NCI-H1105 treated with DMSO at 0.1 percent for 48 hours (cell line): Measurements from ENCODE around the gene SIGLEC5.

ENCODE experiments used
- DNase-seq: peaks from one replicate; lab custom pipeline; 2025; lab: John Stamatoyannopoulos, UW

Gene SIGLEC5

DNA sequence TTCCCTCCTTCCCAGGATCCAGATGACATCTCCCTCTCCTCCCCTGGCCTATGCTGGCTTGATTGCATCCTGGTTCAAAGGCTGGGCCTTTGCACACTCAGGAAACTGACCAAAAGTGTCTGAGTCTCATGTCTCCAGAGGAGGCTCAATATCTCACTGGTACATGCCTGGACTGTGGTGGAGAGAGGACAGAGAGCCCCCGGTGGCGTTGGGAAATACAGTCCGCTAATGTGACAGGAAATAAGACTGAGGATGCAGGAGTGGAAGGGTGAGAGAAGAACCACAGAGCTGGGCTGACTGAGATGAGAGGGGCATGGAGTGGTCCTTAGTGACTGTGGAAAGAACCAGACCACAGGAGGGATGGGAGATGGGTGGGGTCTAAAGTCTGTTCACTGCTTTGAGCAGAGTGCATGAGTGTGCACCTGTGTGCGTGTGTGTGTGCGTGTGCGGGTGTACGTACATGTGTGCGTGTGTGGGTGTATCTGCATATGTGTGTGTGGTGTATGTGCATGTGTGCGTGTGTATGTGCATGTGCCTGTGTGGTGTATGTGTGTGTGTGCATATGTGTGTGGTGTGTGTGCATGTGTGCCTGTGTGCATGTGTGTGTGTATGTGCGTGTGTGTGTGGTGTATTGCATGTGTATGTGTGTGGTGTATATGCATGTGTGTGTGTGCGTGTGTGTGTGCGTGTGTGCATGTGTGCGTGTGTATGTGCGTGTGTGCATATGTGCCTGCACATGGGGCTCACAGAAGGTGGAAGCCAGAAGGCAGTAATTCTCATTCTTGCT lies 1.9 kb downstream of the SIGLEC5 start:
- no peak for DNase-seq

GRCh38 chr19:51627491-51628138 lies 2.6 kb downstream of the SIGLEC5 start:
- no peak for DNase-seq

- no peak for DNase-seq
Observed at GRCh38 chr19:51626675-51627074, 3.5 kb downstream of the SIGLEC5 start.

- DNase-seq: no peak
Observed at GRCh38 chr19:51621178-51621577, 9.0 kb downstream of the SIGLEC5 start.

DNA sequence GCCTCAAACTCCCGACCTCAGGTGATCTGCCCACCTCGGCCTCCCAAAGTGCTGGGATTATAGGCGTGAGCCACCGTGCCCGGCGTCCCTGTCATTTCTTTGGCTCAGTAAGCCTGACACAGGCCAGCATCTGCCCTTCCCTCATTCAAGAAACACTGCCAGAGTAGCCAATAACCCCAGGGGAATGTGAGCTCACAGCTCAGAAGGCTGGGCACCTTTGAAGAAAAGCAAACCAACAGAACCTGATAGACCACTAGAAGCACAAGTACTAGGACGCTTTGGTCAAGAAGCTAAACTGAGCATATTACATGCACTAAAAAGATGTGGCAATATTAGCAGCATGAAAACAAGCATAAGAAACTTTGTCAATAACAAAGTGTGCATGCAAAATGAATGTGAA lies 14.2 kb downstream of the SIGLEC5 start:
- DNase-seq: no peak

- DNase-seq: no peak
Observed at GRCh38 chr19:51614789-51615188, 15.4 kb downstream of the SIGLEC5 start.

GRCh38 chr19:51610576-51610975 lies 19.6 kb downstream of the SIGLEC5 start:
- no peak for DNase-seq

DNA sequence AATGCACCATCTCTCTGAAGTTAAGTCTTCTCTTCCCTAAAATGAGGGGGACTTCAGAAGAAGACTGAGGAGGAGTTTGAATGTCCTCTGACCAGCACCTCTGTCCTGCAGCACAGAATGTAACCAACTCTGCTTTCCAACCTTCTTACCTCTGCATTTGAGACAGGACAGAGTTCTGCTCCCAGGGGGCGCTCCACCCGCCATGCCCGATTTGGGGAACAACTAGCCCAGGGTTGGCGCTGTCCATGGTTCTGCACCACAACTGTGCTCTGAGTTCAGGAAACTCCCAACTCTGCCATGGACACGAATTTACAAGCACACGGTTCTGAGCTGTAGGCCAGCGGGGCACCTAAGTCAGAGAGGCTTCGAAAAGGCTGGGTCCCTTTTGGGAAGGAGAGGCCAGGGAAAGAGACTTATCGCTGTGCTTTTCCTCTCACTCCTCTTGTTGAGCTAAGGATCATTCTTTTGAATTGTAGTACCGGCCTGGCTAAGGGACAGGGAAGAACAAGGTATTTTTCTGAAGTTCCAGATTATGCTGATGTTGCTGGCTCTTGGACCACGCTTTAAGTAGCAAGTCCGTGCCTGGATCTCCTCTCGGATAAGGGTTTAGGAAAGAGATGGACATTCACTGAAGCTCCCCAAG lies 22.2 kb downstream of the SIGLEC5 start:
- DNase-seq: no peak

- DNase-seq: no peak
Observed at GRCh38 chr19:51607077-51607476, 23.1 kb downstream of the SIGLEC5 start.

DNA sequence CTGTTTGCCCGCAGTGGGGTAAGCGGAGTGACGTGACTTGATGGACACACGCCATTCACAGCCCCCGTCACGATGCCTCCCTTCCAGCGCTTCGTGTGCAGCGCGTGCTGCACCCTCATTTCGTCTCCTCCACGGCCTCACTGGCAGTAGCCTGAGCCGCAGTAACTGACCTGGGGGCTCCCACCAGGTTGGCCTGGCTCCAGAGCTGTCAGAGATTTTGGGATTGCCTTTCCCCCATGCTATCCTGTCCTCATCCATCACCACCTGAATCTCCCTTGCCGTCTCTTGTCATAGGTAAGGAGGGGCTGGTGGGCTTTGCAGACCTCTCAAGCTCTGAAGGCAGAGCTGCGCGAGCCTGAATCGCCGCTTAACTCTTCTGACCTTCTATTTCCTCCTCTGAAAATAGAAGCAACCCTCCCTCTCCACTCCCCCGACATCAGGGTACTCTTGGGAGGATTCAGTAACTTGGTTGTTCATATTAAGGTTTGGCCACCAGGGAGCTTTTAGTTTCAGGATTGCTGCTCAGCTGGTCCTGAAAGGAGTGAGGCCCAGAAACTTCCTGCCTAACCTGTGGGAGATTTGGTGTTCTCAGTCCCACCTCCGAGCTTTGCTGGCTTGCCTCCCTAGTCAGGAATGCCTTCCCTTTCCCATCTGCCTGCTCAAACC lies 27.9 kb downstream of the SIGLEC5 start:
- no peak for DNase-seq

- no peak for DNase-seq
Observed at GRCh38 chr19:51600940-51601580, 29.1 kb downstream of the SIGLEC5 start.

- DNase-seq: no peak
Observed at GRCh38 chr19:51599084-51599483, 31.1 kb downstream of the SIGLEC5 start.

DNA sequence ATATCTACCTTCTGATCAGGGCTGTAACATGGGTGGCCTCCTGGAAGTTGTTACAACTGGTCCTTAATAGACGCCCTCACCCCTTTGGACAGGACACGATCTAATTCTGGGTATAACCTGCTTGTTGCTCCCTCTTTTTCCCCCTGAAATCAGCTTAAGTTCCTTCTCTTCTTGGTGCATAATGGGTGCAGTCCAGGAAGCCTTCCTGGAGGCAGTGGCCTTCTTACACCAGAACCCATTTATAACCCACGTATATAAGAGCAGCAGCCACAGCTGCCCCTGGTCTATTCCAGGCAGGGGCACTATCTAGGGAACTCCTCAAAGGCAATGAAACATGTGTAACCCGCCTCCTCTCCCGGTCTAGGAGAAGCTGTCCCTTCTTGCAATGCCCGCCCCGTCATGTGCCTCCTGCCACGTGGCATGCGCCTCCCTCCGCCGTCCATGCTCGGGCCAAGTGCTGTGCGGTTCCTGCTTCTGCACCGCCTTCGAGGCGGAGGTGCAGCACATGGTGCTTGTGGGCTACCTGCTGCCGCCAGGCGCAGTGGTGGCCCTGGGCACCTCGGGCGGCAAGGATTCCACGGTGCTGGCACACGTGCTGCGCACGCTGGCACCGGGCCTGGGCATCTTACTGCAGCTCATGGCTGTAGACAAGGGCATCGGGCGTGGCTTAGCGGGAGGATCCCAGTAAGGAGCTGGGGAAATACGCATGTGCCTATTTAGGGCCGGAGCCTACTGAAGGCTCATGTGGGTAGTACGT lies 31.9 kb downstream of the SIGLEC5 start:
- no peak for DNase-seq

DNA sequence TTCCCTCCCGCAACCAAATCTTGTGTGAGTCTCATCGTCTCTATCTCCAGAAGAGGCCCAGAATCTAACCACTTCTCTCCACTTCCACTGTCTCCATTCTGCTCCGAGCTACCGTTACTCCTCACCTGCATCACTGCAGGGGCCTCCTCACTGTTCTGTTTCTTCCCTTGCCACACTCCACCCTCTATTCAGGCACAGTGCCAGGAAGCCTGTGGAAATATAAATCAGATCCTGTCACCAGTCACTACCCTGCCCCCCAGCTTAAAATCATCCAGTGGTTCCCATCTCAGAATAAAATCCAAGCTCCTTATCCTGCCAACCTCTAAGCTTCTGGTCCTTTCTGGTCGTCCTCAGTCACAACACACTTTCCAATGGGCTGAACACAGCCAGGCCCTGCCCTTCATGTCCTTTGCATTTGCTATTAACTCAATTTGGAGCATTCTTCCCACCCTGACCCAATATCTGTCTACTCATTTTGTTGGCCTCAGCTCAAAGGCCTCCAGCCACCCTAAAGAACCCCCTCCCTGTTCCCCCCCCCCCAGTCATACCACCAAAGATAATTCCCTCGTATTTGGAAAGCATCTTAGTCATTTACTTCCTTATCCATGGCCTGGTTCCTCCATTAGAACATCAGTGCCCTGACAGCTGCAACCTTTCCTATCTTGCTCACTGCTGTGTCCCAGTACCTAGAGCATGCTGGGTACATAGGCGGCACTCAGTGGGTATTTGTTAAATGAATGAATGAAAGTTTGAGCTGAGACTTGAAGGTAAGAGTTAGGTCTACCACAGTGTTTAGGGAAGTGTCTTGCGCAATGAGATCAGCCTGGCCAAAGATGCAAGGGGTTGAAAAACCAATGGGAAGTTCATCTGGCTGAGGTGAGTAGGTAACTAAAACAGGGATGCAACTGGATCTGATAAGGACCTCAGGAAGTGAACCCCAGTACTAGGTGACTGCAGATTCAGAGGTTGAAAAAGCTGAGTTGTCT lies 34.7 kb downstream of the SIGLEC5 start:
- no peak for DNase-seq

DNA sequence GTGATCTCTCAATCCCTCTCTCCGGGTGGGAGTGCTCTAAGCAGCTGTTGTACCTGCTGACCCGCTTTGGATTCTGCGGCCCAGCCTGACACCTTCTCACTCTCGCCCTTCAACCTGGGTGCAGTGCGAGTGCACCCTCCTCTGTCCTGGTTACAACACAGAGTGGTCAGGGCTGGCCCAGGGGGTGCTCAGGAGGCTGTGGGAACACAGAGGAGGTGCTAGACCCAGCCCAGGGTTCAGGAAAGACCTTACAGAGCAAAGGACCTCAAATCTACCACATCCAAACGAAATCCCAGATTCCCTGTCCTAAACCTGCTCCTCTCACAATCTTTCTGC lies 35.5 kb downstream of the SIGLEC5 start:
- no peak for DNase-seq

DNA sequence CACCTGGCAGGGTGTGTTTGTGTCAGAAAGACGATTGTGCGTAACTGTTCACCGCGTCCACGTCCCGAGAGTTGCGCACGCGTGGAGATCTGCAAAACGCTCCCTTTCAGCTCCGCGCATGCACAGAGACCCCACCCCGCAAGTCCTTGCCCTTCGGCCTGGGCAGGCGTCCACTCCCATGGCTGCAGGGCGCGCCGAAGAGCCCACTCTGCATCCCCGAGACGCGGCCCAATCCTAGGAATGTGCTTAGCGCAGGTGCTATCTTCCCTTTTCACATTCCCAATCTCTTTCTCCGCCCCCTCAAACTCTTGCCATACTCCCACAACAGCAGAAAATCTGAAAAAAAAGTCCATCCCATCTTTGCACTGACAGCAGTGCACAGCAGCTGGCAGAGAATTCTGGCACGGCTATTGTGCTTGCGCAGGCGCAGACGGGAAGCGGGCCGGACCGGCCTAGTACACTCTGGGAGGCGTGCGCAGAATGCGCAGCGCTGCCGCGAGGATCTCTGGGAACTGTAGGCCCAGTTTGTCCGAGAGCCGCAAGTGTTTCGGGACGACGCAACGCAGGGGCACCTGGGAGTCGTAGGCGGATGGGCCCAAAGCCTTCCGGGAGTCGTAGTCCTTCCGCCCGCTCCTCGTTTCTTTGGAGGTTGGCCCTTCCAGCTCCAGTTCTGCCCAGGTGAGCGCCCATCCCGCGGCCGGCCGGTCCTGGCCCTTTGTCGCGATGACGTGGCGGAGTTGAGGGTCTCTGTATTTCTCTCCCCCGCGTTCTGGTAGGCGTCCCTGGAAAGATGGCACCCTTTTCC lies 36.0 kb downstream of the SIGLEC5 start:
- peak; percentile 93 for DNase-seq

GRCh38 chr19:51593138-51593890 lies 36.9 kb downstream of the SIGLEC5 start:
- DNase-seq: no peak

DNA sequence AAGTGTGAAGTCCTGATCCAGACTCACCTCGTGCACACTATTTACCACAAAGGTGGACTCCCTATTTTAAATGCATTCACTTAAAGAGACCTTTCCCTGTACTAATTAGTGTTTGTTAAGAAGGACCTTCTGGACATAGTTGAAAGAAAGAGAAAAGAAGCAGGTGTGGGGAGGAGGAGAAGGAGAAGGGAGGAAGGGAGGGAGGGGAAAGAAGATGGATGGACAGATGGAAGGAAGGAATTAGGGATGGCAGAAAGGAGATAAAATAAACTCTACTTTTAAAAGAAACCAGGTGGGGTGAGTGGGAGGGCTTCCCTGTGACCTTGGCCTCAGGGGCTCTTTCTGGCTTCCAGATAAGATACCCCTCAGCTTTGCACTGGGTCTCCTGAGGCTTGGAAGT lies 37.7 kb downstream of the SIGLEC5 start:
- no peak for DNase-seq

DNA sequence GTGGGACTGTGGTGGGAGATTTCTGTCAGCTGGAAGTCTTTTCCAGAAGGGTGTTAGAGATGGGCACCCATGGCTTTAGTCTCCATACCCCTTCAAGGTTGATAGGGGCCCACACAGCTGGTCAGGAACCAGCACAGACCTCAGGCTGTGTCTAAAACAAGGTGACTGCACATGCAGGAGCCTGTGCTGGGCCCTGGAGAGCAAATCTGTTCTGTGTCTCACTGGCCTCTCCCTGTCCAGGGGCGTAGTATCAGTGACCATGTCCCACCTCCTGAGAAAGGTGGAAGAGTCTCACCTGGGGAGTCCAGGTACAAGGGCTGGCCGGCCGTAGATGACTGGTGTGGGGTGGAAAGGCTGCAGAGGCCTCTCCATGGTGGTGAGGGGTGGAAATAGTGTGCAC lies 39.8 kb downstream of the SIGLEC5 start:
- DNase-seq: no peak
